Stimulated activated CD4-positive, alpha-beta T cell treated with anti-CD3 and anti-CD28 coated beads, Interleukin-2, amount 100 ng/mL, for 4 hours (primary cell): ENCODE data around the gene GBX1.

Experiments
- DNase-seq: peaks from one replicate; pipeline ENCODE4 v3.0.0-alpha.2; 2020; ENCODE audit warnings: low read depth

GBX1 gene

DNA sequence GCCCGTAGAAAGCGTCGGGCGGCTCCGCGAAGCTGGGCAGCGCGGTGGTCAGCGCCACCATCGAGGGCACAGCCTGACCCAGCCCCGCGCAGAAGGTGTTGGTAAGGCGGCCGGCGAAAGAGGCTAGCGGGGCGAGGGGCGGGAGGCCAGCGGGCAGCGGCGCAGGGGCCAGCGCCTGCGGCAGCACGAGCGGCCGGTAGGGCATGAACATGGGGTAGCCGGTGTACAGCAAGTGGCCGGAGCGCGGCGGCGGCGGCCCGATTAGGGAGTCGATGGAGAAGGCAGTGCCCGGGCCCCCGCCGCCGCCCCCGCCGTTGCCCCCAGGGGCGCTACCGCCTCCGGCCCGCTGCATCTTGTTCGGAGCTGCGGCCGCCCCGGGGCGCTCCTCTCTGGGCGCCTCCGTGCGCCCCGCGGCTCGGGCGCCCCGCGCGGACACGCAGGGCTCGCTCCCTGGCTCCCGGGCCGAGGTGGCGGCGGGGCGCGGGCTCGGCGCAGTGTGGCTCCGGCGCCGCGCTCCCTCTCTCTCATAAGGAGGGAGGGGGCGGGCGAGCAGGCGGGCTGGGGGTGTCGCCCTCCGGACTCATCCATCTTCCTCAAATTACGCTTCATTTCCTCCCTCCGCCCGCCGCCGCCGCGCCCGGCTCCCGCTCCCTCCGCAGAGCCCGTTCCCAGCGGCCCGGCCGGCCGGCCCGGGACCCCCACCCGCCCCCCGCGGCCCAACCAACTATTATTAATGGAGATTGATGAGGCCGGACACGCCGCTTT lies at the start of gene GBX1:
Gene GBX1 (minus strand): TSS at position 498 of the 765 bp plus-strand sequence. CDS start 146 bp downstream, at position 352.
- DNase-seq = no peak

DNA sequence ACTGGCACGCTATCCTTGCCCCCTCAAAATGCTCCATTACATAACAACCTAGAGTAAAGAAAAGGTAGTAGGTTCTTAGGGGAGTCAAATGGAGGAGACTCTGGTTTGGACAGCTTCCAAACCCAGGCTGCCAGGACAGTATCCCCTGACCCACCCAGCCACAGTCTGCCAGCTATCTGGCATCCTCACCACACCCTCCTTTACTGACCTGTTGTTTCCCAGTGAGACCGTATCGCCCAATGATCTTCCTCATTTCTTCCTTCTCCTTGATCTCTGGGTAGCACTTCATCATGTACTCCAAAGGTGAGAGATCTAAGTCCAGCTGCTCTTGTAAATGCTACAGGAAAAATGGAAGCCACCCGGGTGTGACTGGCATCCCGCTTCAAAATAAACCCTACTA lies 47.9 kb upstream of the GBX1 start:
- no peak for DNase-seq

DNA sequence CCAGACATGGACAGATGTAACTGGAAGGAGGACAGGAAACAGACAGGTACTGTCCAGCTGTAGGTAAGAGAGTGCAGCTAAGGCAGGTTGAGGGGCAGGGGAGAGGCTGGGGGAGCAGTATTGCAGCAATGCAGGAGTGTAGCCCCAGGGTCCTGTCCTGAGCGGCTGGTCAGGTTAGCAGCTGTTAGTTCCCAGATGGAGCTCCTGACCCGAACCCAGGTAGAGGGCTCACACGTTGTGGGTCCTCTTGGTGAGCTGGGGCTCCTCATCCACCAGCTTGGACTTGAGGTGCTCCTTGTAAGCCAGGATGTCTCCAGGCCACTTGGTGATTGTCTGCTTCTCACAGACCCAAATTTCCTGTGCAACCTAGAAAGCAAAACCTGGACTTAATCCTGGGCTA lies 46.3 kb upstream of the GBX1 start:
- no peak for DNase-seq

DNA sequence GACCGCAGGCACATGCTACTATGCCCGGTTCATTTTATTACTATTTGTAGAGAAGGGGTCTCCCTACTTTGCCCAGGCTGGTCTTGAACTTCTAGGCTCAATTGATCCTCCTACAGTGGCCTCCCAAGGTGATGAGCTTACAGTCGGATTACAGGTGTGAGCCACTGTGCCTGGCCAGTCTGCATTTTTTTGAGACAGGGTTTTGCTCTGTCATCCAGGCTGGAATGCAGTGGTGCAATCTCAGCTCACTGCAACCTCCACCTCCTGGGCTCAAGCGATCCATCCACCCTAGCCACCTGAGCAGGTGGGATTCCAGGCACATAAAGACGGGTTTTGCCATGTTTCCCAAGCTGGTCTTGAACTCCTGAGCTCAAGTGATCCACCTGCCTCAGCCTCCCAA lies 45.1 kb upstream of the GBX1 start:
- no peak for DNase-seq

DNA sequence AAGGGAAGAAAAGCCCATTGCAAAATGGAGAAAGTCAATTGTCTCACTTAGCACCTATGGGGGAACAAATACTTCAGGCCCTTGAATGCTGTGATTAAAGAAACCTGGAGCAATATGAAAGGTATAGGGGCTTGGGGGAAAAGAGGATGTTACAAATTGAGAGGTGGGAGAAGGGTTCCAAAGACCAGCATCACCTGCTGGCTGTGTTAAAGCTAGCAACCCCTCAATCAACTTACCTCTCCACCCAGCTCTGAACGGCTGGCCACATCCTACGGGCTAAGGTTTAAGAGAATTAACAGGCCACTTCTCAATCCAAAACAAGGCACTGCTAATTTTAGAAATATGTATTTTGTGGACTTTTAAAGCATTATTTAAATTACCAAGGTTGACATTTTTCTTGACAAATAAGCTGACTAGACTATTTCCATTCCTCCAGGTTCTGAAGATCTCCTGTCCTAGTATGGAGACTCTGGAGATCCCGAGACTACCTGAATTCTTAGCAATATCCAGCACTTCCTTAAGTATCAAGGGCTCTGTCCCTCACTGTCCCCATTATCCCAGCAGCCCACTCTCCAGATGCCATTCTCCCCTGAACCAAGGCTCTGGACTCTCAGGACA lies 43.8 kb upstream of the GBX1 start:
- no peak for DNase-seq

DNA sequence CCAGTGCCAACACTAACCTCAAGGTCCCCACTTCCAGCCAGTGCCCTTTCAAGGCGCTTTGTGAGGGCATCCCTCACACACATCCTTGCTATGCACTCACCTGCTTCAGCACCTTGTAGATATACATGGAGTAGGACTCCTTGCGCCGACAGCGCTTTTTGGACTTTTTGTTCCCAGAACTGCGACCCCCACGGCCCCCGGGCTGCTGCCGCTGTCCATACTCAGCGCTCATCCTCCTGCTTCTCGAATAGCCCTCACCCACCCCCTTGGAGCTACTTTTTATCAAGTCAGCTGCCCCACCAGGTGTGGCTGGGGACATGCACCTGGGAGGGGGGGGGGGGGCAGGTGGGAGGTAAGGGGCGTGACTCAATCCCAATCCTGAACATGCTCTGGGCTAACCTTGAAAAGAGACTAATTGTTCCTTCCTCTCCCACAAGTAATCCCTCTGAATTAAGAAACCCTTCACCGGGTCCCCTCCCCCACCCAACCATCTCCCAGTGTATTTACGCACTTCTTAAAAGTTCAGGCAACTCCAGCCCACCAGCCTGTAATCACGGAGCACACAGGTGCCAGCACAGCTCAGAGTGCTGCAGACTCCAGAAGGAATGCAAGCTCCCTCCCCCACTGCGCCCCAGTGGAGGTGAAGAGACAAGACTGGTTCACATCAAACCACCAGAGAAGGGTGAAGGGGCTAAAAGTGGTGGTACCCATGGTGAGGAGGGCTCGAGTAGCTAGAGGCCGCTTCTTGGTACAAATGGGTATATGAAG lies 42.8 kb upstream of the GBX1 start, which contains the start of gene H2BK1:
Gene H2BK1 (minus strand): TSS at position 402 of the 768 bp plus-strand sequence. CDS start 170 bp downstream, at position 232.
- no peak for DNase-seq

DNA sequence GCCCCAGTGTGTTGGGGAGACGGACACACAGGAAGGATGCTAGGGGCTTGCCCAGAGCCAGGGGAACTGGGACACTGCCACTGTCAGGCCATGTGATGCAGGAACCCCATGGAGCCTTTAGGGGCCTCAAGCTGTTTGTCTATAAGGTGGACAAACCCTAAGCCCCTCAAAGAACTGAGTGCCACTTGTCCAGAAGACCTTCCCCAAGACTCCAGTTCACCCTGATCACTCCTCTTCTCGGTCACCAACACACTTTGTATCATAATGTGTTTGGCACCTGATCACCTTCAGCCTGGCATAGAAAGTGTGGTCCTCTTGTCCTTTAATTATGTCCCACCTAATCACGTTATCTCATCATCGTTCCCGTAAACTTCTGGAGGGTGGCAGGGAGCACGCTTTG lies 42.1 kb upstream of the GBX1 start:
- no peak for DNase-seq

DNA sequence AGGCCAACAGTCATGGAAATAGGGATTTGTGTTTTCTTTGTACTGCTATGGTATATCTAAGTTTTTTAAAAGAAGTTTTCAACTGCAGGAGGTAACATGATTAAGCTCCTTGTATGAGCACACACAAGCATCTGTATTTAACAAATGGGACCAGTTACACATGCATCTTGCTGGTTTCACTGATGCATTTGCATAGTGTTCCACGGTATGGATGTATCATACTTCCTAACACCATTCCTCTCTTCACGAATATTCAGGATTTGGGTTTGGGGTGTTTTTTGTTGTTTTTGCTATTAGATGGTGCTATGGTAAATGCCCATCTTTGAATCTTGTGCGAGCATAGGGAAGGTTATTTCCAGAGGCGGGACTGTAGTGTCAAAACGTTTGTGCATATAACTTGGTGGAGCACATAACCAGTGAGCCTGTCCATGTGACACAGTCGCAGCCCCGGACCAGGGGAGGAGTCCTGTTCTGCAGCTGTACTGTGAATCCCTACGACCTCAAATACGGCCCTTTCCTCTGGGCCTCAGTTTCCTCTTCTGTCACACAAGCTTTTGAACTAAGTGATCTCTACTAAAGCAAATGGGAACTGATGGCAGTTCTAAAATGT lies 40.9 kb upstream of the GBX1 start:
- DNase-seq = no peak

DNA sequence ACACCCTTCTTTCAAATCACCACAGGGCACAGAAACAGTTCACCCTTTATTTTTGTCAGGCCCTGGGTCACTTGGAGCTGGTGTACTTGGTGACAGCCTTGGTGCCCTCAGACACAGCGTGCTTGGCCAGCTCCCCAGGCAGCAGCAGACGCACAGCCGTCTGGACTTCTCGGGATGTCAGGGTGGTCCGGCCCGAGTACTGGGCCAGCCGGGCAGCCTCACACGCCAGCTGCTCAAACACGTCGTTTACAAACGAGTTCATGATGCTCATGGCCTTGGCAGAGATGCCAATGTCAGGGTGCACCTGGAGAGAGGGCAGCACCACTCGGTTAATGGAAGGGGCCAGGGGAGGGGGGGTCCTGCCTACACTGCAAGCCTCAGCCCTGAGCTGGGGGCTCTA lies 40.3 kb upstream of the GBX1 start:
- no peak for DNase-seq

DNA sequence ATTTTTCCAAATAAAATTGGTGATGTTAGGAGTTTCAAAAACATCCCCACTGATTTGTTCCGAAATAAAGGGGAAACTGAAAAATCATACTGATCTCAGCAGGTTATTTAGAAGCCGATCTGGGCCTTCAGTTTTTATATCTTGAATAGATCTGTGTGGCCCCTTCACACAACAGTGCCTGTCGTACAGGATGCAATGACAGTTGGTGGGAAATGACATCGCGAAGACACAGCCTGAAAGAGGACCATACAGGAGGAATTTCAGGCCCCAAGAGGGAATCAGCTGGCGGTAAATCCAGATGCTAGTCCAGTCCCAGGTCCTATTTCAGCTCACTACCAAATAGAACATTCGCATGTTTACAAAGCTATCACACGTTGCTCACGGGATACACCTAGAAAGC lies 39.8 kb upstream of the GBX1 start:
- DNase-seq = no peak

DNA sequence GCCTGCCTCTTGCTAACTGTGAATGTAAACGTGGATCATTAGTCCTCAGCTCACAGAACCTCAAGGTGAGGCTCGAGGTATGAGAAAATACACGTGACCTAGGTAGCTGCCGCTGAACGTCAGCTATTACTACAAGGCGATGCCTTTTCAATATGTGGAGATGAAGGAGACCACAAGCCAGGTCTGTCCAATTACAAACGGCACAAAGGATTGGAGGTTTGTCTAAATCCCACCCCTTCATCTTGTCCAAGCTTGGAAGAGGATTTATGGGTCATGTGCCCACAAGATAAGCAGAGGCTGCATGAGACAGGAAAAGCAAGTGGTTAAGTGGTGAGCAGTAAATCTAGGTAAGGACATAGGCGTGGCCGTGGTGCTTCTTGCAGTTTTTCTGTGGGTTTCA lies 39.4 kb upstream of the GBX1 start:
- no peak for DNase-seq

DNA sequence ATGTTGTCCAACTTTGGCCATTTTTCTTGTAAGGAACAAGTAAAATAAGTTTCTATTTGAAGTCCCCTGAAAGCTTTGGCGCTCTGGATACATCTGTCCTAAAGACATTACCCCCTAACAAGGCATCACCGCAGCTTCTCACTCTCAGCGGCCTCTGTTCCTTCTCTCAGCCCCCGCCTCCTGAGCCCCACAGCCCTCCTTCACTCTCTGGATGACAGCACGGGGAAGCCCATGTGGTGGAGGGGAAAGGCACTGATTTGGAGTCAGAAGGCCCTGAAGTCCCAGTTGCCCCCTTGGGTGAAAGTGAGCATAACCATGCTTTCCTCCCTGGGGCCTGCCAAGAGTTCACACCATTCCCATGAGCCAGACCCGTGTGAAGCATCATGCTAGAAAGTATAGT lies 38.2 kb upstream of the GBX1 start:
- DNase-seq = no peak

DNA sequence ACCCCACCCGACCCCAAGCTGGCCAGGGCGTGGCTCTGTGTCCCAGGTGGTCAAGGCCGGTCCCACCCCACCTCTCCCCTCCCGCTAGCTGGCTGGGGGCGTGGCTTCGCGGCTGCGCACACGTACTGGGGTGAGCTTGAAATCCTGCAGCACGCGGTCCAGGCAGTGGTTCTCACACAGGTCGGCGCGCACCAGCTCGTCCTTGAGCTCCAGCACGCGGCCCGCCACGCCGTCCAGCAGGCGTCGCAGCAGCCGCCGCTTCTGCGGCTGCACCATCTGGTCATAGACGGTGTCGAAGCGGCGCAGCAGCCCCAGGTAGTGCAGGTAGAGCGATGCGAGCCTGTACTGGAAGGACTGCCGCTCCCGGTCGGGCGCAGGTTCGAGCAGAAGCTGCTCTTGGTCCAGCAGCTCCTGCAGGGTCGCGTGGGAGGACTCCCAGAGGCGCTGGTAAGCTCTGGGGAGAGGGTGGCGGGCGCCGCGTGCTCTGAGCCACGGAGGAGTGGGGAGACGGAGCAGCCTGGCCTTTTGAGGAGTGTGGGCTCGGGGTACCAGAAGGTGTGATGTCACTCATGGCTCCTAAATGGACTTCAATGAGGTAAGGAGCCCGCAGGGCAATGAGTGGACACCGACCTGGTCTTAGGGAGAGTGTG lies 37.0 kb upstream of the GBX1 start:
- DNase-seq = no peak

DNA sequence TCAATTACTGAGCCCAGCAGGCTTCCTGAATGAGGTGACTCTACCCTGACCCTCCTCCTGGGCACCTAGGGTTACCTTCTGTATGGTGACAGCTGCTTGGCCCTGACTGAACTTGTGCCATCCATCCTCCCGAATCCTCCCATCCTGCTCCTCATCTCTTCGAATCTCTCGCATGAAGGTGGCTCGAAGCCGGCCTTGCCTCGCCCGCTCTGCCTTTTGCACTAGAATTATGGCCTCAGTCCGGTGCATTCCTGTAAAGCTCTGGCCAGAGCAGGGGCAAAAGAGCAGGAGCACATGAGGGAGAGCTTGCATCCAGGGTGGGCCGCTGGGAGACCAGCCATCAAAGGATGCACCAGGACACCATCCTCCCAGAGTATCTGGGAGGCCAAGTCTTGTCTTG lies 35.3 kb upstream of the GBX1 start:
- no peak for DNase-seq

DNA sequence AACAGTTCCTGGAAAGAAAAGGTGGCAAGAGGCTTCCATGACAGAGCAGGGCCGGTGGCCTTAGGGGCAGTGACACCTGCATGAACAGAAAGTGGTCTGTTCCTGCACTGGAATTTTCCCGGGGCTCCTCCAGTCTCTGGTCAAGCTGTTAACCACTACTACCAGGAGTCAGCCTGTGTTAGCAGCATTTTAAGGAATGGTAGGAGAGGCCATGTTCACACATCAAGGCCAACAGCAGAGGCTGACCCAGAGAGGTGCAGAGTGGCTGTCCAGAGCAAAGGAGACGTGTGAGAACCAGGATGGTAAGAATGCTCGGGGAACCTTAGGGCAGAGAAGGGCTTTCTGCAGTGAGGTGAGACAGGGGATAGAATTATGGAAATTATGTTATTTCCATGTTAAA lies 34.3 kb upstream of the GBX1 start:
- no peak for DNase-seq

DNA sequence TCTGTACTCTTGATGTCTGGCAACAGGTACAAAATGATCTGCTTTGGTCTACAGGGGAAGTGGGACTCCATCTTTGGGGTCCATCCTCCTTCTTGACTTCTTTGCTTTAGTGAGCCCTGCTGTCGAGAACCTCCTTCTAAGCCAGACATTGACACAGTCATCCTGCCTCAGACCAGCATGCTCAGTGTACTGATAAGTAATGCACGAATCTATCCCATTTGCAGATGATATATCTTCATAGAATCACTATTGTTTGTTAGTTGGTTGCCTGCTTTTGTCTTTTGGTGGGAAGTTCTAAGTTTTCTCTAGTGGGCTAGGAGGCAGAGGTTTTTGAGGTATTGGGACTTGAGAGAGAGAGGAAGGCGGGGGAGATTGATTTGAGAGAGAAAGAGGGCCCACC lies 33.9 kb upstream of the GBX1 start:
- DNase-seq = no peak

DNA sequence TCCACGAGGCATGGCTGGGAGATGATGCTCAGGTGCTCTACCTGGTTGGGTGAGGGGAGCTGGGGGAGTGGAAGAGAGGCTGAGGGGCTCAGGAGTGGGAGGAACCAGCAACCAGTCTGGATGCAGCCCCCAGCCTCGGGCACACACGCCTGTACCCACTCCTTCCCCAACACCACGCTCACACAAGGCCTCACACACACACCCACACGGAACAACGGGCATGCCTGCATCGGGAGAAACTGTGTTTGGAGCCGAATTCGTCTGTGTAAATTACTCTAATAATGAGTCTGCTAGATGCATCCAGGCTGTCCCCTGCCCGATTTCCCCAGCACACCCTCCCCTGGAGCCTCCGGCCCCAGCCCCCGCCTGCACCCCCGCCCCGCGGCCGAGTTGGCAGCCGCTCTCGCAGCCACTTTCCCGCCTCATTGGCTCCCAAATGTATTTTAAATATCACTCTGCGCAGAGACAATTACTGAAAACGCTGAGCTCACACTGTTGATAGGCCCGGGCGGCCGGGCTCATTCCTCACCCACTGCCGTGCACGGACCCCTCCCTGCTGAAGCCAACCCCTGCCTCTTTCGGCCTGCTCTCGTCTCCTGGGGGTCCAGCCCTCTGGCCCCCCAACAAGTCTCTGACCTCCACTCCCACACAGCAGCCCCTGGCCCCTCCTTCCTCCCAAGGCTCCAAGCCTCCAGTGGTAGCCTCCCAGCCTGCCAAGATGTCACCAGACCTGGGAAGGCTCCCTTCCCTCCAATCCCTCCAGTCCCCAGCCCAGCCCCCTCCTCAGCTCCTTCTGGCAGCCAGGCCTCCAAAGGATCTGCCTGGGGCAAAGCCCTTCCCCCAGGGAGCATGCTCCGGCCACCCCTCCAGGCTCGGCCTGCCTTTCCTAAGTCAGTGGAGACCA lies 31.7 kb upstream of the GBX1 start:
- no peak for DNase-seq

DNA sequence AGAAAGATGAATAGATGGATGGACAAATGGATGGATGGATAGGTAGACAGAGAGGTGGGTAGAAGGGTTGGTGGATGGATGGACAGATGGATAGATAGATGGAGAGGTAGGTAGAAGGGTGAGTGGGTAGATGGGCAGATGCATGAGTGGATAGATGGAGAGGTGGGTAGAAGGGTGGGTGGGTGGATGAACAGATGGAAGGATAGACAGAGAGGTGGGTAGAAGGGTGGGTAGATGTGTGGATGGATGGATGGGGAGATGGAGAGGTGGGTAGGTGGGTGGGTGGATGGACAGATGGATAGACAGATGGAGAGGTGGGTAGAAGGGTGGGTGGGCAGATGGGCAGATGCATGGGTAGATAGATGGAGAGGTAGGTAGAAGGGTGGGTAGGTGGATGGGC lies 30.4 kb upstream of the GBX1 start:
- no peak for DNase-seq

DNA sequence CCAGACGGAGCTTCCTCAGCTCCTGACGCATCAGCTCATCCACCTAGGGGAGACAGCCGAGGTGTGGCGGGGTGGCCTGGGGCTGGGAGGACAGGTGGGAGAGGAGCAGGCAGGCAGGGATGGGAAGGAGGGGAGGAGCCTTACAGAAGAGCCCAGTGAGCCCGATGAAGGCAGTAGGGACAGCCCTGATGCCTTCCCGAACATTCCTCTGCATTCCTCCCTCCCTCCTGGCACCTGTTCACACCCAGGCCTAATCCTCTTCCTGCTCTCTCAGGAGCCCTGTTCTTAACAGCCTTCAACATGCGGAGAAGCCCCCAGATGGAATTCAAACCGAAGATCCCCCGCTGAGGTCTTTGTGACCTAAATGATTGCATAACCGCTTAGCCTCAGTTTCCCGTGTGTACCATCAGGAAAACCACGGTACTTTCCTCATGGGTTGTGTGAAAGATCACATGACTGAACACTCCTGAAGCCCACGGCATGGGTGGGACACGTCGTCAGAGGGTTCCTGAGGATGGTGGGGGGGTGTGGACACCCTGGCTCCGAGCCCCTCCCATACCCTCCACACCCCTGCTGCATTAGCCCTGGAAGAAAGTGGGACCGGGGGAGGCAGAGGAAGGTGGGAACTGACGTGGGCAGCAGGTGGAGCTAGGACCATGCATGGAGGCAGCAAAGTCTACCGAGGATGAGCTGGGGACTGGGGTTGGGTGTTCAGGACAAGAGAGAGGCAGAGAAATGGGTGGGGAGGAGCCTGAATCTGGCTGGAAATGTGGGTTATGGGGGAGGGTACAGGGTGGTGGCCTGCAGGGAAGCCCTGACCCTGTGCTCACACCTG lies 28.3 kb upstream of the GBX1 start:
- DNase-seq = no peak

DNA sequence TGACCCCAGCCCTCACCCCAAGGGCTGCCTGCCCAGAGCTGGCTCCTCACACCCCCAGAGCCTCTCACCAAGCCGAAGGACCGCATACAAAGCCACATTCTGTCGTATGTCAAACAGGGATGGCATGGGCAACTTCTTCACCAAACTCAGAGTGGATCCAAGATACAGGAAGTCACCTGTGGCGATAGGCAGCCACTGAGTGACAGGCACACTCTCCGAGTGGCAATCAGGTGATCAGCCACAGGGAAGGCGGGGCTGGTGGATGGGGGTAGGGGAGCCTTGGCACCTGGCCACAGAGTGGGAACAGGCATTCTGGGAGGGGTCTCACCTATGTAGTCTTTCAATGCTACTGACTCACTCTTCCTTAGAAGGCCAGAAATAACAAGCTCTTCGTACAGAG lies 26.7 kb upstream of the GBX1 start:
- no peak for DNase-seq
